ENCODE measurements around the gene EPHB3. TPM values are rescaled to one million over a fixed set of nuclear protein-coding genes. Genes with fewer than 3 reads are reported as not detected.

EPHB3 gene
- total and polyA plus RNA-seq, 10 of the 15 experiments (the other 5 are each of a cell fraction or from before 2014, with no cell fraction given): 0.09 TPM; not detected in 9

DNA sequence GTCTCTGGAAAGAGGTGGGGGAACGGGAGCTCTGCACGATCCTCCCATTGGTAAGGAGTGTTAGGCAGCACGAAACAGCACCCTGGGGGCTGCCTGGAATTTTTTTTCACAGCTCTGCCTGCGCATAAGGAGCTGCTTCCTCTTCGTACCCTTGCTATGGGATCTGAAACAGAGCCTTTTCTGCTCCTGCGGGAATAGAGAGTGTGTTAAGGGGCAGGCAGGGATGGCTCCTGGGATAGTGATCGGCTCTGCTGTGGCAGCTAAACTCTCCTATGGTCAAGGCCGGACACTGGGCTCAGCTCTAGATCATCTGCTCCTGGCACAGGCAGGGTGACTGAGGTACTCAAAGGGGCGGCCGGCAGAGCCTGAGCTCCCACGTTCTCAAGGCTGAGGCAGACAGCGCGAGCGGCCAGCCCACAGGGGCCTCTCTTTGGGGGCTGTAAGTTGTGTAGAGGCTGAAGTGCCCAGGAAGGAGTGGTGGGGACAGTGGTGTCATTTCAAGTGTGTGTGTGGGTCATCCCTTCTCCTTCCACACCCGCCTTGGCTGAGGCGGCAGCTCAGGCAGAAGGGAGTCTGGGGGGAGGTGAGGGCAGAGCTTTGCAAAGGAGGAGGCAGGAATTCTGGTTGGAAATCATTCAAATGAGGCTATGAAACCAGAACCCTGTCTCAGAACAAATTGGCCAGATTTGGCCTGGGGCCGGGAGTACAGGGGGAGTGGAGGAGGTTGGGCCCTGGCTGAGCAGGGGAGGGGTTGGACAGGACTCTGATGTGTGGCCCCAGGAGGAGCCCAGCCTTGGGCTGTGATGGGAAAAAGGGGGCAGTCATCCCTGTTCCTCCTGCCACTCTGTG is 31.0 kb downstream of the EPHB3 start:
- WGBS (ENCODE audit: insufficient coverage, insufficient replicate concordance, low lambda C conversion rate, missing lambda C conversion rate): 42% methylated on average over 17 of the region's 17 CpGs
- FAIRE-seq: no peak
- Histone ChIP-seq H3K9ac (ENCODE audit: control insufficient read depth, insufficient read depth, low read length) (no peak overlapping the region), H3K9me3 (replicated peaks; ENCODE audit: control insufficient read depth, insufficient read depth, low read length) (no peaks in the 10 kb centered on the region), H4K20me1 (ENCODE audit: control insufficient read depth, insufficient read depth) (no peaks in the 10 kb centered on the region), H3K4me1 (ENCODE audit: control insufficient read depth, insufficient read depth, low read length) (no peaks in the 10 kb centered on the region), H3K79me2 (ENCODE audit: control insufficient read depth, insufficient read depth, low read length) (no peaks in the 10 kb centered on the region), H3K27me3 (replicated peaks in 1 of 2; ENCODE audit: control insufficient read depth in 2 of 2, insufficient read depth in 2 of 2, low read length in 1 of 2) (no peaks in the 10 kb centered on the region; a peak in 1 of 4 replicates), H3K4me2 (ENCODE audit: control insufficient read depth, insufficient read depth) (no peak overlapping the region), H3K36me3 (ENCODE audit: control insufficient read depth in 2 of 2, insufficient read depth in 2 of 2, low read length in 1 of 2) (no peaks in the 10 kb centered on the region), H3K27ac (ENCODE audit: control insufficient read depth, insufficient read depth) (no peak overlapping the region), H3K4me3 (no peak overlapping the region), H2AFZ (ENCODE audit: control insufficient read depth, low read depth, low read length) (no peak overlapping the region)
- in situ Hi-C loops (cut with MboI): no loop called here
- POLR2A ChIA-PET: no interaction called here
- BruUV-seq (replicated peaks): no TSS peak
- no peak for DNase-seq (ENCODE audit: low read depth, low spot score)
- CTCF ChIA-PET: interaction anchor here (0.7 to 0.8 kb wide), 3 partner anchors 183 to 1956 kb away, joined by 3 read pairs; no protein-coding TSS in a partner anchor
- SMC1A ChIA-PET (ENCODE audit: uncharacterized antibody, unreplicated experiment): no interaction called here
- RAD21 ChIA-PET (ENCODE audit: unreplicated experiment): no interaction called here
- no peak for ATAC-seq
- intact Hi-C loops (cut with micrococcal nuclease; ENCODE audit: unreplicated experiment): no loop called here
- no peak for TF ChIP-seq BRCA1 (IDR thresholded peaks at IDR 0.05; ENCODE audit: low read depth, low read length)
- TF ChIP-seq IRF4 (IDR thresholded peaks at IDR 0.05; ENCODE audit: low read depth, low read length): no peak
- TF ChIP-seq, protein P1, sequence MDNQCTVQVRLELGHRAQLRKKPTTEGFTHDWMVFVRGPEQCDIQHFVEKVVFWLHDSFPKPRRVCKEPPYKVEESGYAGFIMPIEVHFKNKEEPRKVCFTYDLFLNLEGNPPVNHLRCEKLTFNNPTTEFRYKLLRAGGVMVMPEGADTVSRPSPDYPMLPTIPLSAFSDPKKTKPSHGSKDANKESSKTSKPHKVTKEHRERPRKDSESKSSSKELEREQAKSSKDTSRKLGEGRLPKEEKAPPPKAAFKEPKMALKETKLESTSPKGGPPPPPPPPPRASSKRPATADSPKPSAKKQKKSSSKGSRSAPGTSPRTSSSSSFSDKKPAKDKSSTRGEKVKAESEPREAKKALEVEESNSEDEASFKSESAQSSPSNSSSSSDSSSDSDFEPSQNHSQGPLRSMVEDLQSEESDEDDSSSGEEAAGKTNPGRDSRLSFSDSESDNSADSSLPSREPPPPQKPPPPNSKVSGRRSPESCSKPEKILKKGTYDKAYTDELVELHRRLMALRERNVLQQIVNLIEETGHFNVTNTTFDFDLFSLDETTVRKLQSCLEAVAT (IDR thresholded peaks at IDR 0.05): no peak
- TF ChIP-seq EGR1 (IDR thresholded peaks at IDR 0.05; ENCODE audit: borderline replicate concordance in 1 of 2, low read depth in 2 of 2, low read length in 2 of 2): no peak
- TF ChIP-seq, protein P2, sequence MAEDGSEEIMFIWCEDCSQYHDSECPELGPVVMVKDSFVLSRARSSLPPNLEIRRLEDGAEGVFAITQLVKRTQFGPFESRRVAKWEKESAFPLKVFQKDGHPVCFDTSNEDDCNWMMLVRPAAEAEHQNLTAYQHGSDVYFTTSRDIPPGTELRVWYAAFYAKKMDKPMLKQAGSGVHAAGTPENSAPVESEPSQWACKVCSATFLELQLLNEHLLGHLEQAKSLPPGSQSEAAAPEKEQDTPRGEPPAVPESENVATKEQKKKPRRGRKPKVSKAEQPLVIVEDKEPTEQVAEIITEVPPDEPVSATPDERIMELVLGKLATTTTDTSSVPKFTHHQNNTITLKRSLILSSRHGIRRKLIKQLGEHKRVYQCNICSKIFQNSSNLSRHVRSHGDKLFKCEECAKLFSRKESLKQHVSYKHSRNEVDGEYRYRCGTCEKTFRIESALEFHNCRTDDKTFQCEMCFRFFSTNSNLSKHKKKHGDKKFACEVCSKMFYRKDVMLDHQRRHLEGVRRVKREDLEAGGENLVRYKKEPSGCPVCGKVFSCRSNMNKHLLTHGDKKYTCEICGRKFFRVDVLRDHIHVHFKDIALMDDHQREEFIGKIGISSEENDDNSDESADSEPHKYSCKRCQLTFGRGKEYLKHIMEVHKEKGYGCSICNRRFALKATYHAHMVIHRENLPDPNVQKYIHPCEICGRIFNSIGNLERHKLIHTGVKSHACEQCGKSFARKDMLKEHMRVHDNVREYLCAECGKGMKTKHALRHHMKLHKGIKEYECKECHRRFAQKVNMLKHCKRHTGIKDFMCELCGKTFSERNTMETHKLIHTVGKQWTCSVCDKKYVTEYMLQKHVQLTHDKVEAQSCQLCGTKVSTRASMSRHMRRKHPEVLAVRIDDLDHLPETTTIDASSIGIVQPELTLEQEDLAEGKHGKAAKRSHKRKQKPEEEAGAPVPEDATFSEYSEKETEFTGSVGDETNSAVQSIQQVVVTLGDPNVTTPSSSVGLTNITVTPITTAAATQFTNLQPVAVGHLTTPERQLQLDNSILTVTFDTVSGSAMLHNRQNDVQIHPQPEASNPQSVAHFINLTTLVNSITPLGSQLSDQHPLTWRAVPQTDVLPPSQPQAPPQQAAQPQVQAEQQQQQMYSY (CRISPR knock-in tag; IDR thresholded peaks at IDR 0.05): no peak
- TF ChIP-seq CHD2 (IDR thresholded peaks at IDR 0.05; ENCODE audit: borderline replicate concordance, low read depth, low read length): no peak
- no peak for TF ChIP-seq BCL11A (IDR thresholded peaks at IDR 0.05; ENCODE audit: low read depth, low read length)
- TF ChIP-seq, protein P3, sequence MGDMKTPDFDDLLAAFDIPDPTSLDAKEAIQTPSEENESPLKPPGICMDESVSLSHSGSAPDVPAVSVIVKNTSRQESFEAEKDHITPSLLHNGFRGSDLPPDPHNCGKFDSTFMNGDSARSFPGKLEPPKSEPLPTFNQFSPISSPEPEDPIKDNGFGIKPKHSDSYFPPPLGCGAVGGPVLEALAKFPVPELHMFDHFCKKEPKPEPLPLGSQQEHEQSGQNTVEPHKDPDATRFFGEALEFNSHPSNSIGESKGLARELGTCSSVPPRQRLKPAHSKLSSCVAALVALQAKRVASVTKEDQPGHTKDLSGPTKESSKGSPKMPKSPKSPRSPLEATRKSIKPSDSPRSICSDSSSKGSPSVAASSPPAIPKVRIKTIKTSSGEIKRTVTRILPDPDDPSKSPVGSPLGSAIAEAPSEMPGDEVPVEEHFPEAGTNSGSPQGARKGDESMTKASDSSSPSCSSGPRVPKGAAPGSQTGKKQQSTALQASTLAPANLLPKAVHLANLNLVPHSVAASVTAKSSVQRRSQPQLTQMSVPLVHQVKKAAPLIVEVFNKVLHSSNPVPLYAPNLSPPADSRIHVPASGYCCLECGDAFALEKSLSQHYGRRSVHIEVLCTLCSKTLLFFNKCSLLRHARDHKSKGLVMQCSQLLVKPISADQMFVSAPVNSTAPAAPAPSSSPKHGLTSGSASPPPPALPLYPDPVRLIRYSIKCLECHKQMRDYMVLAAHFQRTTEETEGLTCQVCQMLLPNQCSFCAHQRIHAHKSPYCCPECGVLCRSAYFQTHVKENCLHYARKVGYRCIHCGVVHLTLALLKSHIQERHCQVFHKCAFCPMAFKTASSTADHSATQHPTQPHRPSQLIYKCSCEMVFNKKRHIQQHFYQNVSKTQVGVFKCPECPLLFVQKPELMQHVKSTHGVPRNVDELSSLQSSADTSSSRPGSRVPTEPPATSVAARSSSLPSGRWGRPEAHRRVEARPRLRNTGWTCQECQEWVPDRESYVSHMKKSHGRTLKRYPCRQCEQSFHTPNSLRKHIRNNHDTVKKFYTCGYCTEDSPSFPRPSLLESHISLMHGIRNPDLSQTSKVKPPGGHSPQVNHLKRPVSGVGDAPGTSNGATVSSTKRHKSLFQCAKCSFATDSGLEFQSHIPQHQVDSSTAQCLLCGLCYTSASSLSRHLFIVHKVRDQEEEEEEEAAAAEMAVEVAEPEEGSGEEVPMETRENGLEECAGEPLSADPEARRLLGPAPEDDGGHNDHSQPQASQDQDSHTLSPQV (IDR thresholded peaks at IDR 0.05): no peak
- no peak for TF ChIP-seq MYB (IDR thresholded peaks at IDR 0.05; ENCODE audit: borderline replicate concordance, low read depth, low read length)
- no peak for TF ChIP-seq EP300 (IDR thresholded peaks at IDR 0.05; ENCODE audit: borderline replicate concordance in 1 of 2, control insufficient read depth in 1 of 2, low read depth in 2 of 2, low read length in 2 of 2)

All from GM12878 (cell line).